GM12864 (cell line): ENCODE results near the gene OR51A7.

Experiments used
- DNase-seq: peaks from one replicate; pipeline ENCODE4 v3.0.0-alpha.2; 2011; ENCODE audit warnings: low read depth
- H3K4me3 ChIP-seq: 2 replicates; pipeline ENCODE4 v1.5.1; 2011; ENCODE audit warnings: mild to moderate bottlenecking, low read depth, low read length, control low read depth
- CTCF ChIP-seq: IDR thresholded peaks from 2 replicates; pipeline ENCODE4 v1.5.1; 2011; ENCODE audit warnings: low read depth, mild to moderate bottlenecking, moderate library complexity, low read length, control low read depth, inconsistent platforms; ENCODE audit errors: missing control alignments

Gene OR51A7

GRCh38 chr11:4882543-4882942 lies 21.0 kb upstream of the OR51A7 start:
- no peak for DNase-seq
- TF ChIP-seq CTCF = no peak
- H3K4me3 ChIP-seq = no peak overlapping the region

GRCh38 chr11:4884361-4884760 lies 19.2 kb upstream of the OR51A7 start:
- DNase-seq = no peak
- no peak overlapping the region for H3K4me3 ChIP-seq
- TF ChIP-seq CTCF = no peak

GRCh38 chr11:4886186-4886585 lies 17.4 kb upstream of the OR51A7 start:
- no peak for TF ChIP-seq CTCF
- H3K4me3 ChIP-seq = no peak overlapping the region
- no peak for DNase-seq

- no peak overlapping the region for H3K4me3 ChIP-seq
- no peak for TF ChIP-seq CTCF
- DNase-seq = no peak
These were observed 16.0 kb upstream of the OR51A7 start for GRCh38 chr11:4887591-4887990.

GRCh38 chr11:4890279-4890678 lies 13.3 kb upstream of the OR51A7 start:
- H3K4me3 ChIP-seq = no peak overlapping the region
- no peak for DNase-seq
- TF ChIP-seq CTCF = no peak

GRCh38 chr11:4891996-4892640 lies 11.5 kb upstream of the OR51A7 start:
- no peak for DNase-seq
- TF ChIP-seq CTCF = peak; percentile 16
- no peak overlapping the region for H3K4me3 ChIP-seq

GRCh38 chr11:4916581-4916980 lies 13.0 kb downstream of the OR51A7 start:
- H3K4me3 ChIP-seq = no peak overlapping the region
- no peak for TF ChIP-seq CTCF
- DNase-seq = no peak
